ENCODE measurements around the gene HEG1.

DNA sequence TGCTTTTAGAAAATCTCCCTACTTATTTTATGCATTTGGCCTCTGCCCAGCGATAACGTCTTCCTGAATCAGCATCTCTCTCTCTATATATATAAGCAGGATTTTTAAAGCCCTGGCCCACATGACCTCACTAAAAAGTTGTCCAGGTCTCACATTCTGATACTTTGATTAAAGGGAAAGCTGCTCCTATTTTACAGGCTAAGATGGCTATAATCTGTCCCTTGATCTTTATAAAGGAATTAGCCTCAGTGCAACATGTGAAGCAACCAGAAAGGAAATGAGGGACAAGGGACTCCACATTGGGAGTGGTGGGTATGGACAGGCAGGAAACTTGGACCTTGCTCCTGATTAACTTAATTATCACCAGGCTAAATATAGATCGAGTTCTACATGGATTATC is 95.7 kb downstream of the HEG1 start:
- TF ChIP-seq, protein P1, sequence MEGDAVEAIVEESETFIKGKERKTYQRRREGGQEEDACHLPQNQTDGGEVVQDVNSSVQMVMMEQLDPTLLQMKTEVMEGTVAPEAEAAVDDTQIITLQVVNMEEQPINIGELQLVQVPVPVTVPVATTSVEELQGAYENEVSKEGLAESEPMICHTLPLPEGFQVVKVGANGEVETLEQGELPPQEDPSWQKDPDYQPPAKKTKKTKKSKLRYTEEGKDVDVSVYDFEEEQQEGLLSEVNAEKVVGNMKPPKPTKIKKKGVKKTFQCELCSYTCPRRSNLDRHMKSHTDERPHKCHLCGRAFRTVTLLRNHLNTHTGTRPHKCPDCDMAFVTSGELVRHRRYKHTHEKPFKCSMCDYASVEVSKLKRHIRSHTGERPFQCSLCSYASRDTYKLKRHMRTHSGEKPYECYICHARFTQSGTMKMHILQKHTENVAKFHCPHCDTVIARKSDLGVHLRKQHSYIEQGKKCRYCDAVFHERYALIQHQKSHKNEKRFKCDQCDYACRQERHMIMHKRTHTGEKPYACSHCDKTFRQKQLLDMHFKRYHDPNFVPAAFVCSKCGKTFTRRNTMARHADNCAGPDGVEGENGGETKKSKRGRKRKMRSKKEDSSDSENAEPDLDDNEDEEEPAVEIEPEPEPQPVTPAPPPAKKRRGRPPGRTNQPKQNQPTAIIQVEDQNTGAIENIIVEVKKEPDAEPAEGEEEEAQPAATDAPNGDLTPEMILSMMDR (IDR thresholded peaks at IDR 0.05): no peak
- no peak for TF ChIP-seq POLR2AphosphoS5 (IDR thresholded peaks at IDR 0.05)

All from stomach (tissue), 4 donors.